Activated T-helper 2 cell treated with anti-CD3 and anti-CD28 coated beads, Interferon-gamma antibody, Interleukin-2, Interleukin-4, amounts not matched to agents 10 μg/mL and 5 μg/mL and 100 μg/mL, durations not matched to agents 14 hours and 24 hours and 36 hours (primary cell): ENCODE measurements around the gene C19orf33. TPM values are rescaled to one million over a fixed set of nuclear protein-coding genes. Genes with fewer than 3 reads are reported as not detected.

Source experiments
- DNase-seq: peaks from one replicate; pipeline ENCODE4 v3.0.0; 2021; ENCODE audit warnings: low spot score
- H3K27ac Mint-ChIP-seq: one replicate; pipeline ENCODE4 v1.8.0; 2021; ENCODE audit warnings: mixed read lengths
- H3K27me3 Mint-ChIP-seq: one replicate; pipeline ENCODE4 v1.8.0; 2021; ENCODE audit warnings: low read depth, mixed read lengths
- H3K36me3 Mint-ChIP-seq: one replicate; pipeline ENCODE4 v1.8.0; 2021; ENCODE audit warnings: low read depth, mixed read lengths
- H3K4me1 Mint-ChIP-seq: one replicate; pipeline ENCODE4 v1.8.0; 2021; ENCODE audit warnings: low read depth, mixed read lengths
- H3K4me3 Mint-ChIP-seq: one replicate; pipeline ENCODE4 v1.8.0; 2021; ENCODE audit warnings: low read depth, mild to moderate bottlenecking, moderate library complexity, mixed read lengths
- H3K9me3 Mint-ChIP-seq: one replicate; pipeline ENCODE4 v1.8.0; 2021; ENCODE audit warnings: mixed read lengths
- intact Hi-C: fragments of 100-400 bp; cut with micrococcal nuclease; formaldehyde crosslinking; loops from one replicate; pipeline ENCODE4 v1.15.1; 2023
- total RNA-seq: library from RNA; stranded (reverse); gene quantifications from 2 replicates; pipeline ENCODE4 v1.2.3, GENCODE V29; 2022

Gene C19orf33
- total RNA-seq, 1 donor from 2014 or later, result 2.0 TPM

GRCh38 chr19:38268539-38268938, 35.5 kb upstream of the C19orf33 start:
- H3K4me3 Mint-ChIP-seq, result no peak overlapping the region
- H3K27me3 Mint-ChIP-seq, result no peaks in the 10 kb centered on the region
- peaks cover 50% of the 10 kb centered on the region for H3K4me1 Mint-ChIP-seq
- intact Hi-C loops, result no loop called here
- H3K27ac Mint-ChIP-seq, result peak overlapping the region; percentile 3
- H3K9me3 Mint-ChIP-seq, result no peaks in the 10 kb centered on the region
- H3K36me3 Mint-ChIP-seq, result peaks cover 18% of the 10 kb centered on the region
- no peak for DNase-seq

- peaks cover 14% of the 10 kb centered on the region for H3K36me3 Mint-ChIP-seq
- peaks cover 37% of the 10 kb centered on the region for H3K4me1 Mint-ChIP-seq
- H3K27me3 Mint-ChIP-seq, result no peaks in the 10 kb centered on the region
- intact Hi-C loops, result no loop called here
- H3K27ac Mint-ChIP-seq, result peak overlapping the region; percentile 39
- no peaks in the 10 kb centered on the region for H3K9me3 Mint-ChIP-seq
- no peak overlapping the region for H3K4me3 Mint-ChIP-seq
- no peak for DNase-seq
These were observed 33.4 kb upstream of the C19orf33 start for GRCh38 chr19:38270587-38271167.

GRCh38 chr19:38273499-38273898, 30.6 kb upstream of the C19orf33 start:
- no peak overlapping the region for H3K27ac Mint-ChIP-seq
- no peak overlapping the region for H3K4me3 Mint-ChIP-seq
- H3K27me3 Mint-ChIP-seq, result no peaks in the 10 kb centered on the region
- DNase-seq, result no peak
- H3K4me1 Mint-ChIP-seq, result peaks cover 13% of the 10 kb centered on the region
- no peaks in the 10 kb centered on the region for H3K9me3 Mint-ChIP-seq
- intact Hi-C loops, result no loop called here
- peaks cover 11% of the 10 kb centered on the region for H3K36me3 Mint-ChIP-seq

- Mint-ChIP-seq H3K27me3 (no peaks in the 10 kb centered on the region), H3K36me3 (peaks cover 11% of the 10 kb centered on the region), H3K9me3 (no peaks in the 10 kb centered on the region), H3K4me1 (peaks cover 11% of the 10 kb centered on the region), H3K4me3 (no peak overlapping the region), H3K27ac (no peak overlapping the region)
- no peak for DNase-seq
- intact Hi-C loops, result no loop called here
These were observed 29.3 kb upstream of the C19orf33 start for GRCh38 chr19:38274739-38275138.

GRCh38 chr19:38276942-38277517, 27.0 kb upstream of the C19orf33 start:
- Mint-ChIP-seq H3K4me1 (peaks cover 14% of the 10 kb centered on the region), H3K27ac (no peak overlapping the region), H3K9me3 (no peaks in the 10 kb centered on the region), H3K4me3 (no peak overlapping the region), H3K27me3 (no peaks in the 10 kb centered on the region), H3K36me3 (peaks cover 8% of the 10 kb centered on the region)
- no peak for DNase-seq
- intact Hi-C loops, result no loop called here

GRCh38 chr19:38277549-38277948, 26.5 kb upstream of the C19orf33 start:
- H3K36me3 Mint-ChIP-seq, result peaks cover 8% of the 10 kb centered on the region
- no peaks in the 10 kb centered on the region for H3K27me3 Mint-ChIP-seq
- peaks cover 19% of the 10 kb centered on the region for H3K4me1 Mint-ChIP-seq
- DNase-seq, result no peak
- no peak overlapping the region for H3K27ac Mint-ChIP-seq
- intact Hi-C loops, result no loop called here
- H3K9me3 Mint-ChIP-seq, result no peaks in the 10 kb centered on the region
- no peak overlapping the region for H3K4me3 Mint-ChIP-seq

GRCh38 chr19:38277969-38278680, 25.9 kb upstream of the C19orf33 start:
- Mint-ChIP-seq H3K4me3 (no peak overlapping the region), H3K4me1 (peaks cover 24% of the 10 kb centered on the region), H3K36me3 (peaks cover 8% of the 10 kb centered on the region), H3K27me3 (no peaks in the 10 kb centered on the region), H3K9me3 (no peaks in the 10 kb centered on the region), H3K27ac (peak overlapping the region; percentile 46)
- intact Hi-C loops, result no loop called here
- DNase-seq, result no peak

GRCh38 chr19:38278751-38279150, 25.3 kb upstream of the C19orf33 start:
- no peak overlapping the region for H3K27ac Mint-ChIP-seq
- no peak overlapping the region for H3K4me3 Mint-ChIP-seq
- intact Hi-C loops, result no loop called here
- H3K4me1 Mint-ChIP-seq, result peaks cover 24% of the 10 kb centered on the region
- DNase-seq, result no peak
- H3K27me3 Mint-ChIP-seq, result no peaks in the 10 kb centered on the region
- H3K36me3 Mint-ChIP-seq, result peaks cover 12% of the 10 kb centered on the region
- no peaks in the 10 kb centered on the region for H3K9me3 Mint-ChIP-seq

- Mint-ChIP-seq H3K27ac (peak overlapping the region; percentile 58), H3K36me3 (peaks cover 13% of the 10 kb centered on the region), H3K27me3 (no peaks in the 10 kb centered on the region), H3K9me3 (no peaks in the 10 kb centered on the region), H3K4me1 (peaks cover 26% of the 10 kb centered on the region), H3K4me3 (no peak overlapping the region)
- DNase-seq, result no peak
- intact Hi-C loops, result loop anchor here (2.0 kb wide), 1 partner anchor 15 kb away; the partner anchor contains the start of gene SPINT2
These were observed 23.8 kb upstream of the C19orf33 start for GRCh38 chr19:38280030-38280921.

GRCh38 chr19:38281811-38282566, 22.1 kb upstream of the C19orf33 start:
- no peaks in the 10 kb centered on the region for H3K9me3 Mint-ChIP-seq
- H3K27ac Mint-ChIP-seq, result peak overlapping the region; percentile 82
- no peak for DNase-seq
- H3K4me3 Mint-ChIP-seq, result peak overlapping the region; percentile 4
- peaks cover 26% of the 10 kb centered on the region for H3K4me1 Mint-ChIP-seq
- no peaks in the 10 kb centered on the region for H3K27me3 Mint-ChIP-seq
- H3K36me3 Mint-ChIP-seq, result peaks cover 24% of the 10 kb centered on the region
- intact Hi-C loops, result loop anchor here (2.0 kb wide), 1 partner anchor 17 kb away; the partner anchor contains the start of gene SPINT2

- H3K27ac Mint-ChIP-seq, result peak overlapping the region; percentile 82
- peaks cover 26% of the 10 kb centered on the region for H3K4me1 Mint-ChIP-seq
- H3K27me3 Mint-ChIP-seq, result no peaks in the 10 kb centered on the region
- intact Hi-C loops, result no loop called here
- peaks cover 26% of the 10 kb centered on the region for H3K36me3 Mint-ChIP-seq
- no peak overlapping the region for H3K4me3 Mint-ChIP-seq
- H3K9me3 Mint-ChIP-seq, result no peaks in the 10 kb centered on the region
- DNase-seq, result no peak
These were observed 20.8 kb upstream of the C19orf33 start for GRCh38 chr19:38283271-38283670.

- Mint-ChIP-seq H3K4me3 (no peak overlapping the region), H3K36me3 (peaks cover 31% of the 10 kb centered on the region), H3K4me1 (peaks cover 26% of the 10 kb centered on the region), H3K27me3 (no peaks in the 10 kb centered on the region), H3K27ac (peak overlapping the region; percentile 77), H3K9me3 (no peaks in the 10 kb centered on the region)
- intact Hi-C loops, result no loop called here
- DNase-seq, result no peak
These were observed 19.6 kb upstream of the C19orf33 start for GRCh38 chr19:38284422-38284821.
